HEK293 (cell line): Measurements from ENCODE around the gene GOLT1A.

ENCODE experiments used
- CTCF ChIA-PET: fragments of 350-600 bp; formaldehyde crosslinking; extraction: SDS; loops from one replicate; lab custom pipeline; 2021; ENCODE audit warnings: antibody characterized with exemption; lab: Yijun Ruan, JAX
- POLR2A ChIA-PET: fragments of 300-600 bp; formaldehyde crosslinking; extraction: SDS; loops from one replicate; lab custom pipeline; 2020; ENCODE audit warnings: antibody characterized with exemption, inconsistent platforms; lab: Yijun Ruan, JAX
- H3K27ac ChIP-seq: fragments of 200-500 bp; sonication (Bioruptor generic); 2 replicates; pipeline ENCODE4 v1.5.1; 2014; ENCODE audit warnings: low read depth, low read length, control low read depth, inconsistent platforms; ENCODE audit errors: extremely low read depth
- H3K36me3 ChIP-seq, 2 experiments: fragments of 200-500 bp in 1 of 2; sonication (Bioruptor generic) in 1 of 2; 1 replicate in 1 of 2; 2 replicates in 1 of 2; pipeline ENCODE4 v1.5.1; 2014 to 2017; ENCODE audit warnings: inconsistent platforms in 2 of 2, low read length in 2 of 2; ENCODE audit not compliant: control insufficient read depth in 2 of 2, insufficient read depth in 1 of 2
- H3K4me1 ChIP-seq: fragments of 200-500 bp; sonication (Bioruptor generic); 2 replicates; pipeline ENCODE4 v1.5.1; 2014; ENCODE audit warnings: mild to moderate bottlenecking, low read length, inconsistent platforms; ENCODE audit not compliant: control insufficient read depth, insufficient read depth
- H3K4me3 ChIP-seq: 2 replicates; pipeline ENCODE4 v1.5.1; 2011; ENCODE audit warnings: low read depth, mild to moderate bottlenecking, control low read depth, low read length, moderate library complexity
- H3K9me3 ChIP-seq: fragments of 200-500 bp; sonication (Bioruptor generic); 2 replicates; pipeline ENCODE4 v1.5.1; 2014; ENCODE audit warnings: low read depth, low read length, inconsistent platforms; ENCODE audit not compliant: control insufficient read depth, insufficient read depth
- FEZF1 ChIP-seq: fragments of 450-650 bp; formaldehyde crosslinking; IDR thresholded peaks from 2 replicates; pipeline ENCODE4 v1.5.1; 2016; ENCODE audit warnings: missing biosample characterization, missing genetic modification characterization
- MYNN ChIP-seq: fragments of 450-650 bp; formaldehyde crosslinking; IDR thresholded peaks from 2 replicates; pipeline ENCODE4 v1.5.1; 2016; ENCODE audit warnings: missing biosample characterization, missing genetic modification characterization, borderline replicate concordance
- SALL2 ChIP-seq: fragments of 450-650 bp; formaldehyde crosslinking; IDR thresholded peaks from 2 replicates; pipeline ENCODE4 v1.5.0; 2017; ENCODE audit warnings: missing biosample characterization, mild to moderate bottlenecking, missing genetic modification characterization, borderline replicate concordance
- SETDB1 ChIP-seq: IDR thresholded peaks from one replicate; pipeline ENCODE4 v1.6.1; 2017; ENCODE audit warnings: mild to moderate bottlenecking, low read length, moderate library complexity, mixed read lengths; ENCODE audit not compliant: insufficient read length
- ZFHX2 ChIP-seq: fragments of 450-650 bp; formaldehyde crosslinking; conservative IDR thresholded peaks from 2 replicates; pipeline ENCODE4 v1.5.1; 2016; ENCODE audit warnings: missing biosample characterization, missing genetic modification characterization
- ZNF112 ChIP-seq: fragments of 450-650 bp; formaldehyde crosslinking; IDR thresholded peaks from 2 replicates; pipeline ENCODE4 v1.5.0; 2017; ENCODE audit warnings: missing biosample characterization, missing genetic modification characterization
- ZNF140 ChIP-seq: fragments of 450-650 bp; formaldehyde crosslinking; IDR thresholded peaks from 2 replicates; pipeline ENCODE4 v1.5.1; 2016; ENCODE audit warnings: missing biosample characterization, missing genetic modification characterization
- ZNF175 ChIP-seq: fragments of 450-650 bp; formaldehyde crosslinking; IDR thresholded peaks from 2 replicates; pipeline ENCODE4 v1.5.1; 2016; ENCODE audit warnings: missing biosample characterization, missing genetic modification characterization
- ZNF274 ChIP-seq, 2 experiments: fragments of 200-500 bp in 1 of 2; fragments of 450-650 bp in 1 of 2; sonication (Bioruptor generic) in 1 of 2; formaldehyde crosslinking in 1 of 2; IDR thresholded peaks; 2 replicates each; pipeline versions ENCODE4 v1.5.1 to v1.6.1; 2014 to 2016; ENCODE audit warnings: borderline replicate concordance in 1 of 2, inconsistent platforms in 1 of 2, low read length in 1 of 2, missing biosample characterization in 1 of 2, missing genetic modification characterization in 1 of 2
- ZNF514 ChIP-seq: fragments of 450-650 bp; formaldehyde crosslinking; IDR thresholded peaks from 2 replicates; pipeline ENCODE4 v1.5.1; 2016; ENCODE audit warnings: missing biosample characterization, missing genetic modification characterization
- ZNF624 ChIP-seq: fragments of 450-650 bp; formaldehyde crosslinking; IDR thresholded peaks from 2 replicates; pipeline ENCODE4 v1.5.1; 2017; ENCODE audit warnings: missing biosample characterization, missing genetic modification characterization
- ZSCAN30 ChIP-seq: fragments of 450-650 bp; IDR thresholded peaks from 2 replicates; pipeline ENCODE4 v1.5.1; 2018; ENCODE audit warnings: missing biosample characterization, mild to moderate bottlenecking, missing genetic modification characterization, moderate library complexity
- TF ChIP-seq, protein P1 (sequence below): fragments of 450-650 bp; formaldehyde crosslinking; IDR thresholded peaks from 2 replicates; pipeline ENCODE4 v1.5.1; 2016; ENCODE audit warnings: missing biosample characterization, missing genetic modification characterization
- TF ChIP-seq, protein P2 (sequence below): fragments of 450-650 bp; formaldehyde crosslinking; IDR thresholded peaks from 2 replicates; pipeline ENCODE4 v1.5.1; 2016; ENCODE audit warnings: missing biosample characterization, missing genetic modification characterization
- TF ChIP-seq, protein P3 (sequence below): fragments of 450-650 bp; formaldehyde crosslinking; IDR thresholded peaks from 2 replicates; pipeline ENCODE4 v1.5.1; 2016; ENCODE audit warnings: missing biosample characterization, missing genetic modification characterization, low read depth

Gene GOLT1A

DNA sequence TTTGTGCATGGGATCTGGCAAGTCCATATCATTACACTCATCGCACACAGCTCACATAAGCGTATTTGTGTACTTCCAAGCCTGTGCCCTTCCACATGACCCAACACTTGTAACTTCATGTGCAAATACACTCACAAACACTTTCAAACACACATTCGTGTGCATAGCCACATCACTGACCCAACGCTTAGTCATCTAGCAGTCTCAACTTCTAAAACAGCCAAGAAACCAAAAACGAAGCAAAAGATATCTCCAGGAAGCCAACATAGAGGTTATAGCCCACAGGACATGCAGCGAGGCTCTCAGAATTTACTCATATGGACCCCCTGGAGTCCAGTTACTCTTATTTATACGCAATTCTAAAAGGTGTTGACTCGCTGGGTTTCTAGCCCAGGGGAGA lies 10.9 kb upstream of the GOLT1A start:
- Histone ChIP-seq H3K27ac (no peak overlapping the region), H3K9me3 (no peaks in the 10 kb centered on the region)
- TF ChIP-seq, protein P1, sequence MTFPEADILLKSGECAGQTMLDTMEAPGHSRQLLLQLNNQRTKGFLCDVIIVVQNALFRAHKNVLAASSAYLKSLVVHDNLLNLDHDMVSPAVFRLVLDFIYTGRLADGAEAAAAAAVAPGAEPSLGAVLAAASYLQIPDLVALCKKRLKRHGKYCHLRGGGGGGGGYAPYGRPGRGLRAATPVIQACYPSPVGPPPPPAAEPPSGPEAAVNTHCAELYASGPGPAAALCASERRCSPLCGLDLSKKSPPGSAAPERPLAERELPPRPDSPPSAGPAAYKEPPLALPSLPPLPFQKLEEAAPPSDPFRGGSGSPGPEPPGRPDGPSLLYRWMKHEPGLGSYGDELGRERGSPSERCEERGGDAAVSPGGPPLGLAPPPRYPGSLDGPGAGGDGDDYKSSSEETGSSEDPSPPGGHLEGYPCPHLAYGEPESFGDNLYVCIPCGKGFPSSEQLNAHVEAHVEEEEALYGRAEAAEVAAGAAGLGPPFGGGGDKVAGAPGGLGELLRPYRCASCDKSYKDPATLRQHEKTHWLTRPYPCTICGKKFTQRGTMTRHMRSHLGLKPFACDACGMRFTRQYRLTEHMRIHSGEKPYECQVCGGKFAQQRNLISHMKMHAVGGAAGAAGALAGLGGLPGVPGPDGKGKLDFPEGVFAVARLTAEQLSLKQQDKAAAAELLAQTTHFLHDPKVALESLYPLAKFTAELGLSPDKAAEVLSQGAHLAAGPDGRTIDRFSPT (tag by site-specific recombination): no peak
- no peak for TF ChIP-seq ZNF175
- TF ChIP-seq, all 188 proteins: peak for 0
- ChIA-PET CTCF (interaction anchor here (0.8 to 0.9 kb wide), 2 partner anchors 17 to 174 kb away, joined by 3 read pairs; no protein-coding TSS in a partner anchor), POLR2A (interaction anchor here (1.6 kb wide), 1 partner anchor 11 kb away, joined by 3 read pairs; the partner anchor contains the start of gene GOLT1A)
- Histone ChIP-seq H3K4me1 (no peaks in the 10 kb centered on the region), H3K4me3 (no peak overlapping the region), H3K36me3 (peaks cover 0 to 6% of the 10 kb centered on the region in 2 experiments; a peak in 1 of 3 replicates)

DNA sequence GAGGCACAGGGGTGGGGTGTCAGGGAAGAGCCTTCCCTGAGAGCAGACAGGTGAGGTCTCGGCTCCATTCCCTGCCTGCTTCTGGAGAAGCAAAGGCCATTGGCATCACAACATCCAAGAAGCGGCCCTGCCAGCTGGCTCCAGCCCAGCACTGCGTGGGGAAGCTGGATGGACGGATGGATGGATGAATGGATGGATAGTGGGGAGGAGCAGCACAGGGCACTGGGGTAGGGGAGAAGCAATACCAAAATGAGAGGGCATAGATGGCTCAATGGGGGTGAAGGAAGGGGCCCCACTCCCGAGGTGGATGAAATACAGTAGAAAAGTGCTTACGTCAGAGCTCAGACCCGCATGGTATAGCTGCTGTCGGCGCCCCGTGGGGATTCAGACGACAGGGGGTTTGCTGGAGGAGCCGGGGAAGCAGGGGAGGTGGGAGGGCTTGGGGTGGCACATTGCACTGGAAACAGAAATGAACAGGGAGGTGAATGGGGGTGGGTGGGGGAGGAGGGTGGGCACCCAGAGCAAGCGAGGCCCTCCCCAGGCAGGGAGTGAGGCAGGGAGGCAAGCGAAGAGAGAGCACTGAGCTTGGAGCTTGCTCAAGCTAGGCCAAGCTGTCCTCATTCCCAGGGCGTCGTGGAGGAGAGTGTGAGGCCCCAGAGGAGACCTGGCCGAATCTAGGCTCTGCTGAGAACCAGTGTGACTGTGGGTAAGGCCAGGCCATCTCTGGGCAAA lies 9.5 kb upstream of the GOLT1A start:
- CTCF ChIA-PET: interaction anchor here (0.7 to 2.2 kb wide), 3 partner anchors 16 to 140 kb away, joined by 3 to 9 read pairs (median 4); no protein-coding TSS in a partner anchor
- TF ChIP-seq ZFHX2 (tag by site-specific recombination) (no peak), MYNN (tag by site-specific recombination) (no peak), SETDB1 (no peak), SALL2 (tag by site-specific recombination) (no peak), ZNF140 (no peak), ZSCAN30 (tag by site-specific recombination) (no peak), ZNF624 (tag by site-specific recombination) (no peak), ZNF274 (IDR thresholded peaks at IDR 0.05; ENCODE audit: low read length) (no peak), ZNF274 (tag by site-specific recombination; IDR thresholded peaks at IDR 0.05; ENCODE audit: borderline replicate concordance) (no peak), FEZF1 (tag by site-specific recombination) (no peak), ZNF514 (no peak), ZNF112 (no peak)
- TF ChIP-seq, protein P2, sequence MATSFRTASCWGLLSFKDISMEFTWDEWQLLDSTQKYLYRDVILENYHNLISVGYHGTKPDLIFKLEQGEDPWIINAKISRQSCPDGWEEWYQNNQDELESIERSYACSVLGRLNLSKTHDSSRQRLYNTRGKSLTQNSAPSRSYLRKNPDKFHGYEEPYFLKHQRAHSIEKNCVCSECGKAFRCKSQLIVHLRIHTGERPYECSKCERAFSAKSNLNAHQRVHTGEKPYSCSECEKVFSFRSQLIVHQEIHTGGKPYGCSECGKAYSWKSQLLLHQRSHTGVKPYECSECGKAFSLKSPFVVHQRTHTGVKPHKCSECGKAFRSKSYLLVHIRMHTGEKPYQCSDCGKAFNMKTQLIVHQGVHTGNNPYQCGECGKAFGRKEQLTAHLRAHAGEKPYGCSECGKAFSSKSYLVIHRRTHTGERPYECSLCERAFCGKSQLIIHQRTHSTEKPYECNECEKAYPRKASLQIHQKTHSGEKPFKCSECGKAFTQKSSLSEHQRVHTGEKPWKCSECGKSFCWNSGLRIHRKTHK: no peak
- TF ChIP-seq, protein P3, sequence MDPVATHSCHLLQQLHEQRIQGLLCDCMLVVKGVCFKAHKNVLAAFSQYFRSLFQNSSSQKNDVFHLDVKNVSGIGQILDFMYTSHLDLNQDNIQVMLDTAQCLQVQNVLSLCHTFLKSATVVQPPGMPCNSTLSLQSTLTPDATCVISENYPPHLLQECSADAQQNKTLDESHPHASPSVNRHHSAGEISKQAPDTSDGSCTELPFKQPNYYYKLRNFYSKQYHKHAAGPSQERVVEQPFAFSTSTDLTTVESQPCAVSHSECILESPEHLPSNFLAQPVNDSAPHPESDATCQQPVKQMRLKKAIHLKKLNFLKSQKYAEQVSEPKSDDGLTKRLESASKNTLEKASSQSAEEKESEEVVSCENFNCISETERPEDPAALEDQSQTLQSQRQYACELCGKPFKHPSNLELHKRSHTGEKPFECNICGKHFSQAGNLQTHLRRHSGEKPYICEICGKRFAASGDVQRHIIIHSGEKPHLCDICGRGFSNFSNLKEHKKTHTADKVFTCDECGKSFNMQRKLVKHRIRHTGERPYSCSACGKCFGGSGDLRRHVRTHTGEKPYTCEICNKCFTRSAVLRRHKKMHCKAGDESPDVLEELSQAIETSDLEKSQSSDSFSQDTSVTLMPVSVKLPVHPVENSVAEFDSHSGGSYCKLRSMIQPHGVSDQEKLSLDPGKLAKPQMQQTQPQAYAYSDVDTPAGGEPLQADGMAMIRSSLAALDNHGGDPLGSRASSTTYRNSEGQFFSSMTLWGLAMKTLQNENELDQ (tag by site-specific recombination): no peak
- TF ChIP-seq, all 188 proteins: peak for 0
- POLR2A ChIA-PET: interaction anchor here (1.6 kb wide), 1 partner anchor 9 kb away, joined by 3 read pairs; the partner anchor contains the start of gene GOLT1A

More for the DNA sequence above, 9.5 kb upstream of the GOLT1A start:
- Histone ChIP-seq H3K36me3 (peaks cover 0 to 2% of the 10 kb centered on the region in 2 experiments; a peak in 1 of 3 replicates), H3K4me1 (no peaks in the 10 kb centered on the region), H3K27ac (no peak overlapping the region), H3K9me3 (no peaks in the 10 kb centered on the region), H3K4me3 (no peak overlapping the region)
